ENCODE results near the gene MGAT3.

DNA sequence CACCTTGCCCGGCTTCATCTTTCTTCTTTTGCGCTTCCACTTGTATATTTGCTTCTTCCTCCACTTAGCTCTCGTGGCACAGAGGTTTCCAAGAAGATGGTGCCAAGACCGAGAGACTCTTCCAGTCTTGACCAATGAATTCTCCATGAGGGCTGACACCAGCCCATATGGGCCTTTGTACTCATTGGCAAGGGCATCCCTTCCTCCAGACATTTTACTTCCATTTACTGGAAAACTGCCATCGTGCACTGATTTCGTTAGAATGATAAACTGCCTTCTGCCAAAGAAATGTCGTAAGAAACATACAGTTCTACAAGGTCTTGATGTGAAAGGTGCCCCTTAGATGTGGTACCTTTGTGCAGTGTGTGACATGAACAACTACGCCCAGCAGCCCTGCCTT is 40.6 kb downstream of the MGAT3 start:
- no peak for TF ChIP-seq CTCF (IDR thresholded peaks at IDR 0.05)
- TF ChIP-seq POLR2AphosphoS5 (IDR thresholded peaks at IDR 0.05): no peak
- no peak for TF ChIP-seq EP300 (IDR thresholded peaks at IDR 0.05)
- TF ChIP-seq POLR2A (IDR thresholded peaks at IDR 0.05): no peak
